HepG2 (cell line): Measurements from ENCODE around the gene ABTB2. TPM values are rescaled to one million over a fixed set of nuclear protein-coding genes. Genes with fewer than 3 reads are reported as not detected.

Source experiments
- FOXM1 ChIP-seq: sonication (generic); formaldehyde crosslinking; IDR thresholded peaks from 2 replicates; pipeline ENCODE4 v1.5.0; 2020; ENCODE audit warnings: missing genetic modification reagents
- HDAC6 ChIP-seq: fragments of 200-600 bp; sonication (generic); IDR thresholded peaks from 2 replicates; pipeline ENCODE4 v1.7.0; 2017; ENCODE audit warnings: mild to moderate bottlenecking, antibody characterized with exemption, low read length, low read depth
- HHEX ChIP-seq: IDR thresholded peaks from 2 replicates; pipeline ENCODE4 v1.6.1; 2016; ENCODE audit warnings: control low read depth
- HNRNPK ChIP-seq: fragments of 200-400 bp; formaldehyde crosslinking; IDR thresholded peaks from 2 replicates; pipeline ENCODE4 v1.6.1; 2018; ENCODE audit warnings: low read length, low read depth, moderate library complexity, mild to moderate bottlenecking; ENCODE audit not compliant: poor library complexity, severe bottlenecking
- MXI1 ChIP-seq: IDR thresholded peaks from 3 replicates; pipeline ENCODE4 v1.6.1; 2012; ENCODE audit warnings: low read depth, low read length, inconsistent platforms, borderline replicate concordance
- PHF20 ChIP-seq: sonication (generic); formaldehyde crosslinking; IDR thresholded peaks from 2 replicates; pipeline ENCODE4 v1.5.0; 2020; ENCODE audit warnings: mild to moderate bottlenecking, missing genetic modification reagents
- PITX1 ChIP-seq: sonication (generic); formaldehyde crosslinking; IDR thresholded peaks from 2 replicates; pipeline ENCODE4 v1.5.1; 2020; ENCODE audit warnings: mild to moderate bottlenecking, missing genetic modification reagents
- REPIN1 ChIP-seq: sonication (generic); formaldehyde crosslinking; IDR thresholded peaks from 2 replicates; pipeline ENCODE4 v1.8.0; 2022; ENCODE audit warnings: missing genetic modification reagents, low read depth, mild to moderate bottlenecking, borderline replicate concordance
- RFX5 ChIP-seq: IDR thresholded peaks from 2 replicates; pipeline ENCODE4 v1.6.1; 2011; ENCODE audit warnings: low read depth, low read length, improper control_type of control experiment
- SRF ChIP-seq: IDR thresholded peaks from 2 replicates; pipeline ENCODE4 v1.6.1; 2011; ENCODE audit warnings: mild to moderate bottlenecking, low read depth, low read length, moderate library complexity
- ZNF20 ChIP-seq: sonication (generic); formaldehyde crosslinking; IDR thresholded peaks from 2 replicates; pipeline ENCODE4 v1.4.0; 2020; ENCODE audit warnings: mild to moderate bottlenecking, moderate library complexity, missing genetic modification reagents
- ZNF30 ChIP-seq: sonication (generic); formaldehyde crosslinking; IDR thresholded peaks from 2 replicates; pipeline ENCODE4 v1.5.0; 2020; ENCODE audit warnings: mild to moderate bottlenecking, missing genetic modification reagents
- ZNF547 ChIP-seq: sonication (generic); formaldehyde crosslinking; IDR thresholded peaks from 2 replicates; pipeline ENCODE4 v1.5.1; 2020; ENCODE audit warnings: mild to moderate bottlenecking, missing genetic modification reagents
- ZNF781 ChIP-seq: sonication (generic); formaldehyde crosslinking; IDR thresholded peaks from 2 replicates; pipeline ENCODE4 v1.5.1; 2020; ENCODE audit warnings: borderline replicate concordance, mild to moderate bottlenecking, missing genetic modification reagents; ENCODE audit errors: not compliant biosample characterization
- ZNF850 ChIP-seq: sonication (generic); formaldehyde crosslinking; conservative IDR thresholded peaks from 2 replicates; pipeline ENCODE4 v1.9.0; 2021; ENCODE audit warnings: mild to moderate bottlenecking, missing genetic modification reagents
- polyA plus RNA-seq, 8 experiments: library from polyadenylated mRNA; depleted of rRNA in 3 of 8; stranded (reverse) in 7 of 8; unstranded in 1 of 8; fragments of >200 nt; fragmentation: Illumina TruSeq in 4 of 8; extraction: Trizol in 4 of 8; gene quantifications; 2 replicates each; pipeline versions ENCODE4 v1.2.1 to v1.2.3, GENCODE V29; 2011 to 2016; ENCODE audit warnings: low read depth in 4 of 8, missing spikeins in 1 of 8, mixed read lengths in 1 of 8; ENCODE audit not compliant: insufficient read depth in 1 of 8
- total RNA-seq, 5 experiments: library from RNA; depleted of rRNA; stranded (reverse); fragments of >200 nt; fragmentation: Illumina TruSeq; extraction: Trizol; gene quantifications; 2 replicates each; pipeline ENCODE4 v1.2.3, GENCODE V29; 2016; ENCODE audit warnings: low read depth in 1 of 5
- TF ChIP-seq, protein P1 (sequence below): sonication (generic); formaldehyde crosslinking; IDR thresholded peaks from one replicate; pipeline ENCODE4 v1.5.1; 2020; ENCODE audit warnings: mild to moderate bottlenecking, missing genetic modification reagents; ENCODE audit errors: not compliant biosample characterization
- TF ChIP-seq, protein P2 (sequence below): sonication (generic); formaldehyde crosslinking; IDR thresholded peaks from 2 replicates; pipeline ENCODE4 v1.8.0; 2022; ENCODE audit warnings: mild to moderate bottlenecking, missing genetic modification reagents

ABTB2 gene
- total and polyA plus RNA-seq, 2 of the 13 experiments (the other 11 are each of a cell fraction or from before 2014, with no cell fraction given), result 5.1 to 15.4 TPM

DNA sequence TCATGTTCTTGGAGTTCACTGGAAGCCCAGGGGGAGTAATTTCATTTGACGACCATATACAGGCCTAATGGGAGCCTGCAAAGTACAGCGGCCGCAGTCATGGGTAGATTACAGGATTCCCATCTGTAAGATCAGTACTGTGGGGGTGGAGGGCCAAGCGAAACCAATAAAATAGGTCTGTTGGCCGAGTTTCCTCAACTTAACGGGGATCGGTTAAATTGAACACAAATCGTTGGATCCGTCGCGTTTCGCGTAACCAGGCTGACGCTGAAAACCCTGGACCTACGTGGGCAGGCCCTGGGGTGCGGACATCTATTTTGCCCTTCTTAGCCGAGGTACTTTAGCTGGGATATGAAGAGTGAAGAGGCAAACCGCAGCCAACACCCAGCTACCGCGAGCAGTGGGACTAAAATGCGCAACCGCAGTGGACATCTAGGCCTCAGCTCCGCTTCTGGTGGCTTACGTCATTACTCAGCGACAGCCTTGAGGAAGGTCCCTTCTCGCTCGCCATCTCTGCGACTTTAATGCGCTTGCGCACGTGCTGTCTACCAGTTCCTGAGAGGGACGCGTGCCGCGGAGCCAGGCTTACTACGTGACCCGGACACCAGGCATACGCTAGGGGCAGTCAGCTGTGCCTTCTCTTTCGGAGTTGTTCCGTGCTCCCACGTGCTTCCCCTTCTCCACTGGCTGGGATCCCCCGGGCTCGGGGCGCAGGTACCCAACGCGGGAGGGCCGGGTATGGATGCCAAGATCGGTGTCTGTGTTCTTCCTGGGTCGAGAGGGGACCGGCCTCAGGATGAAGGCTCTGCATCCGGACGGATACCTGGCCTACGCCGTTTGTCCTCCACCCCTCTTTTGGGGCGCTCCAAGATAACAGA, 252.5 kb downstream of the ABTB2 start, which contains the start of gene NAT10 (continued):
- no peak for TF ChIP-seq HDAC6
- peak; percentile 98; the same call in 2 of the 3 replicates for TF ChIP-seq MXI1
- TF ChIP-seq PITX1 (CRISPR knock-in tag), result peak; percentile 49; the same call in 1 of the 2 replicates
- TF ChIP-seq REPIN1 (CRISPR knock-in tag), result peak; percentile 98
- no peak for TF ChIP-seq HNRNPK
- TF ChIP-seq SRF, result peak; percentile 65
- TF ChIP-seq ZNF30 (CRISPR knock-in tag), result no peak
- TF ChIP-seq ZNF20, result no peak
- peak; percentile 100 for TF ChIP-seq PHF20 (CRISPR knock-in tag)
- peak; percentile 19; the same call in 1 of the 2 replicates for TF ChIP-seq HHEX (CRISPR knock-in tag)
- no peak for TF ChIP-seq FOXM1 (CRISPR knock-in tag)
- peak; percentile 58; the same call in 1 of the 2 replicates for TF ChIP-seq ZNF547 (CRISPR knock-in tag)
- TF ChIP-seq, protein P1, sequence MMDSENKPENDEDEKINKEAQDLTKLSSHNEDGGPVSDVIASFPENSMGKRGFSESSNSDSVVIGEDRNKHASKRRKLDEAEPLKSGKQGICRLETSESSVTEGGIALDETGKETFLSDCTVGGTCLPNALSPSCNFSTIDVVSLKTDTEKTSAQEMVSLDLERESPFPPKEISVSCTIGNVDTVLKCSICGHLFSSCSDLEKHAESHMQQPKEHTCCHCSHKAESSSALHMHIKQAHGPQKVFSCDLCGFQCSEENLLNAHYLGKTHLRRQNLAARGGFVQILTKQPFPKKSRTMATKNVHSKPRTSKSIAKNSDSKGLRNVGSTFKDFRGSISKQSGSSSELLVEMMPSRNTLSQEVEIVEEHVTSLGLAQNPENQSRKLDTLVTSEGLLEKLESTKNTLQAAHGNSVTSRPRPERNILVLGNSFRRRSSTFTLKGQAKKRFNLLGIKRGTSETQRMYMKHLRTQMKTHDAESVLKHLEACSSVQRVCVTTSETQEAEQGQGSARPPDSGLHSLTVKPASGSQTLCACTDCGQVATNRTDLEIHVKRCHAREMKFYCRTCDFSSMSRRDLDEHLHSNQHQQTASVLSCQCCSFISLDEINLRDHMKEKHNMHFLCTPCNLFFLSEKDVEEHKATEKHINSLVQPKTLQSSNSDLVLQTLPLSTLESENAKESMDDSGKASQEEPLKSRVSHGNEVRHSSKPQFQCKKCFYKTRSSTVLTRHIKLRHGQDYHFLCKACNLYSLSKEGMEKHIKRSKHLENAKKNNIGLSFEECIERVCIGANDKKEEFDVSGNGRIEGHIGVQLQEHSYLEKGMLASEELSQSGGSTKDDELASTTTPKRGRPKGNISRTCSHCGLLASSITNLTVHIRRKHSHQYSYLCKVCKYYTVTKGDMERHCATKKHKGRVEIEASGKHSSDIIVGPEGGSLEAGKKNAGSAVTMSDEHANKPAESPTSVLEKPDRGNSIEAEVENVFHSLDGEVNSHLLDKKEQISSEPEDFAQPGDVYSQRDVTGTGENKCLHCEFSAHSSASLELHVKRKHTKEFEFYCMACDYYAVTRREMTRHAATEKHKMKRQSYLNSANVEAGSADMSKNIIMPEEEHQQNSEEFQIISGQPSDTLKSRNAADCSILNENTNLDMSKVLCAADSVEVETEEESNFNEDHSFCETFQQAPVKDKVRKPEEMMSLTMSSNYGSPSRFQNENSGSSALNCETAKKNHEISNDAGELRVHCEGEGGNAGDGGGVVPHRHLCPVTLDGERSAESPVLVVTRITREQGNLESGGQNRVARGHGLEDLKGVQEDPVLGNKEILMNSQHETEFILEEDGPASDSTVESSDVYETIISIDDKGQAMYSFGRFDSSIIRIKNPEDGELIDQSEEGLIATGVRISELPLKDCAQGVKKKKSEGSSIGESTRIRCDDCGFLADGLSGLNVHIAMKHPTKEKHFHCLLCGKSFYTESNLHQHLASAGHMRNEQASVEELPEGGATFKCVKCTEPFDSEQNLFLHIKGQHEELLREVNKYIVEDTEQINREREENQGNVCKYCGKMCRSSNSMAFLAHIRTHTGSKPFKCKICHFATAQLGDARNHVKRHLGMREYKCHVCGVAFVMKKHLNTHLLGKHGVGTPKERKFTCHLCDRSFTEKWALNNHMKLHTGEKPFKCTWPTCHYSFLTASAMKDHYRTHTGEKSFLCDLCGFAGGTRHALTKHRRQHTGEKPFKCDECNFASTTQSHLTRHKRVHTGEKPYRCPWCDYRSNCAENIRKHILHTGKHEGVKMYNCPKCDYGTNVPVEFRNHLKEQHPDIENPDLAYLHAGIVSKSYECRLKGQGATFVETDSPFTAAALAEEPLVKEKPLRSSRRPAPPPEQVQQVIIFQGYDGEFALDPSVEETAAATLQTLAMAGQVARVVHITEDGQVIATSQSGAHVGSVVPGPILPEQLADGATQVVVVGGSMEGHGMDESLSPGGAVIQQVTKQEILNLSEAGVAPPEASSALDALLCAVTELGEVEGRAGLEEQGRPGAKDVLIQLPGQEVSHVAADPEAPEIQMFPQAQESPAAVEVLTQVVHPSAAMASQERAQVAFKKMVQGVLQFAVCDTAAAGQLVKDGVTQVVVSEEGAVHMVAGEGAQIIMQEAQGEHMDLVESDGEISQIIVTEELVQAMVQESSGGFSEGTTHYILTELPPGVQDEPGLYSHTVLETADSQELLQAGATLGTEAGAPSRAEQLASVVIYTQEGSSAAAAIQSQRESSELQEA (CRISPR knock-in tag), result no peak
- TF ChIP-seq, protein P2, sequence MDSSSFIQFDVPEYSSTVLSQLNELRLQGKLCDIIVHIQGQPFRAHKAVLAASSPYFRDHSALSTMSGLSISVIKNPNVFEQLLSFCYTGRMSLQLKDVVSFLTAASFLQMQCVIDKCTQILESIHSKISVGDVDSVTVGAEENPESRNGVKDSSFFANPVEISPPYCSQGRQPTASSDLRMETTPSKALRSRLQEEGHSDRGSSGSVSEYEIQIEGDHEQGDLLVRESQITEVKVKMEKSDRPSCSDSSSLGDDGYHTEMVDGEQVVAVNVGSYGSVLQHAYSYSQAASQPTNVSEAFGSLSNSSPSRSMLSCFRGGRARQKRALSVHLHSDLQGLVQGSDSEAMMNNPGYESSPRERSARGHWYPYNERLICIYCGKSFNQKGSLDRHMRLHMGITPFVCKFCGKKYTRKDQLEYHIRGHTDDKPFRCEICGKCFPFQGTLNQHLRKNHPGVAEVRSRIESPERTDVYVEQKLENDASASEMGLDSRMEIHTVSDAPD (CRISPR knock-in tag), result no peak
- no peak for TF ChIP-seq ZNF850 (CRISPR knock-in tag)
- no peak for TF ChIP-seq RFX5
- TF ChIP-seq ZNF781 (CRISPR knock-in tag), result no peak
